ENCODE results near the gene ADCY1. TPM values are rescaled to one million over a fixed set of nuclear protein-coding genes. Genes with fewer than 3 reads are reported as not detected.

The ADCY1 gene
- total RNA-seq, 1 donor from 2014 or later: 9.4 TPM

DNA sequence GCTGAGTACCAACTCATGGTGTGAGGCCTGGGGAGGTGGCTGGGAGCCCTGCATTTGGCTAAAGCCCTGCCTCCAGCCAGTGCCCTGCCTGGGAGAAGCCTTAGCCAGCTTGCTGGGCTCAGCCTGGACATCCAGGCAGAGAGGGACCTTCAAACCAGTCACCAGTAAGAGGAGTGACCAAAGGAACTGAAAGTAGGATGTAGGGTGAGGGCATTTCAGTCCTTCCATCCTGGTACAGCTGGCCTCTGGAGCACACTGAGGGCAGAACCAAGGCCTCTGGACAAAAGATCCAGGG is 124.8 kb downstream of the ADCY1 start:
- Mint-ChIP-seq H3K9me3 (no peaks in the 10 kb centered on the region), H3K27ac (no peak overlapping the region), H3K27me3 (ENCODE audit: low read depth) (peaks cover 3% of the 10 kb centered on the region), H3K4me1 (ENCODE audit: low read depth) (no peaks in the 10 kb centered on the region), H3K4me3 (ENCODE audit: low read depth) (no peak overlapping the region), H3K36me3 (ENCODE audit: low read depth) (no peaks in the 10 kb centered on the region)
- intact Hi-C loops (cut with micrococcal nuclease): no loop called here
- DNase-seq (ENCODE audit: low spot score): peak; percentile 6

DNA sequence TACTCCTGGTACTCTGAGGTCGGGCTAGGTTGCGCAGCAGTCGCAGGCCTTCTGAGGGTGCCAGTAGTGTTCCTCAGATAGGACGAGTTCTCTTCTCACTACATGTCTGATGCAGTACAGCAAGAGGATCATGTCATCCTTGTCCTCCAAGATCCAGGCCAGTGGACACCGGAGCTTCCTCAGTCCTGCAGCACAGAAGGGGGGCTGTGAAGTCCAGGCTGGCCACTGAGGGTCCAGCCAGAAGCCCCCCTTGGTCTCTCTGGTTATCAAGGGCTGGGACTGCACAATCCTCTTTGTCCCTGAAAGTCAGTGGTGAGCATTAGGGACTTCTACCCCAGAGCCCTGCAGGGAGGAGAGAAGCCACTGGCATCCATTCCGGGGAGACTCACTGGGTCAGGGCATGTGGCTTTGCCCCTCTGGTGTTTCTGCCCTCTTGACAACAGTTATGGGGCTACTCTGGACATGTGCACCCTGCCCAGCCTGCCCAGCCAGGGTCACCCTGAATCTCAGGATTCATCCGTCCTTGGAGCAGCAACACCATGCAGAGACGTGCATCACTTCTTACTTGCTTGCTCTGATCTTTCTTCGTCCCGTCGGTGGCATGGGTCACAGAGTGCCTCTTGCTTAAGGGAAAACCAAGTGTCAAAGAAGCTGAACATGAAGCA is 125.7 kb downstream of the ADCY1 start:
- no peaks in the 10 kb centered on the region for H3K36me3 Mint-ChIP-seq (ENCODE audit: low read depth)
- intact Hi-C loops (cut with micrococcal nuclease): no loop called here
- H3K9me3 Mint-ChIP-seq: no peaks in the 10 kb centered on the region
- no peak overlapping the region for H3K4me3 Mint-ChIP-seq (ENCODE audit: low read depth)
- peaks cover 3% of the 10 kb centered on the region for H3K27me3 Mint-ChIP-seq (ENCODE audit: low read depth)
- peak; percentile 7 for DNase-seq (ENCODE audit: low spot score)
- H3K27ac Mint-ChIP-seq: no peak overlapping the region
- no peaks in the 10 kb centered on the region for H3K4me1 Mint-ChIP-seq (ENCODE audit: low read depth)

- Mint-ChIP-seq H3K4me3 (ENCODE audit: low read depth) (no peak overlapping the region), H3K9me3 (no peaks in the 10 kb centered on the region), H3K27ac (no peak overlapping the region), H3K27me3 (ENCODE audit: low read depth) (peaks cover 3% of the 10 kb centered on the region), H3K36me3 (ENCODE audit: low read depth) (no peaks in the 10 kb centered on the region), H3K4me1 (ENCODE audit: low read depth) (no peaks in the 10 kb centered on the region)
- no peak for DNase-seq (ENCODE audit: low spot score)
- intact Hi-C loops (cut with micrococcal nuclease): no loop called here
Measured at GRCh38 chr7:45700556-45700955, 126.4 kb downstream of the ADCY1 start.

DNA sequence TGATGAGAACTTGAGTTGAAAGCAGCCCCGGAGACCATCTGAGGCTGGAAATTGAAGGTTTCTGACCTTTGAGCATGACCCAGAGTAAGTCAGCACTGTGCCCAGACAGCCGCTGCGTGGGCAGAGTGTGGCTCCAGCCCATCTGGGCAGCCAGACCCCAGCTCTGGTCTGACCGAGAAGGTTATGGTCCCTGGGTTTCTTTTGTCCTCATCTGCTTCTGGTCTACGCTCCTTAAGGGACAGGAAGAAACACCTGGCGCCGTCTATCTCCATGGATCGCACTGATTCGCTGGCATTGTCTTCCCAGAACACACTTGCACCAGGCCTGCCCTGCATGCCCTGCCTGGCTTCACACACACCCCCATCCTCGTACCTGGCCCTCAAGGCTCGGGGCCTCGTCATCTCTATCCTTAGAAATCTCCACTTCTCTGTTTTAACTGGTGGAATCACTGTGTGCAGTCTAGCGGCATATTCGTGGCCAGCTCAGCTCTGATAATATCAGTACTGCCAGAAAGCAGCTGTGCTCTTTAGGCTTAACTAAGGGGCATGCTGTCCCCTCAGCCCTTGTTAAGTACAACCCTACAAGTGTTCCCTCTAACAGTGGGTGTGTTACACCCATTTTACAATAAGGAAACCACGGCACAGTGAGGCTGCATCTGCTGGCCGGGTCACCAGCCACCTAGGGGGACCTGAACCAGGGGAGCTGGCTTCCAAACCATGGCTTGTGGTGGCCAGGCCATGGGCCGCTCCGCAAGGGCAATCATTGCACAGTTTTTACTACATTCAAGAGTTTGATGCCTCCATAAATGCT is 127.7 kb downstream of the ADCY1 start:
- Mint-ChIP-seq H3K36me3 (ENCODE audit: low read depth) (no peaks in the 10 kb centered on the region), H3K9me3 (no peaks in the 10 kb centered on the region), H3K4me3 (ENCODE audit: low read depth) (no peak overlapping the region), H3K4me1 (ENCODE audit: low read depth) (no peaks in the 10 kb centered on the region), H3K27ac (no peak overlapping the region), H3K27me3 (ENCODE audit: low read depth) (peaks cover 3% of the 10 kb centered on the region)
- intact Hi-C loops (cut with micrococcal nuclease): no loop called here
- DNase-seq (ENCODE audit: low spot score): no peak

- DNase-seq (ENCODE audit: low spot score): no peak
- H3K27ac Mint-ChIP-seq: no peak overlapping the region
- H3K9me3 Mint-ChIP-seq: no peaks in the 10 kb centered on the region
- no peak overlapping the region for H3K4me3 Mint-ChIP-seq (ENCODE audit: low read depth)
- H3K4me1 Mint-ChIP-seq (ENCODE audit: low read depth): no peaks in the 10 kb centered on the region
- peaks cover 3% of the 10 kb centered on the region for H3K27me3 Mint-ChIP-seq (ENCODE audit: low read depth)
- intact Hi-C loops (cut with micrococcal nuclease): no loop called here
- H3K36me3 Mint-ChIP-seq (ENCODE audit: low read depth): no peaks in the 10 kb centered on the region
Measured at GRCh38 chr7:45702751-45703150, 128.6 kb downstream of the ADCY1 start.

DNA sequence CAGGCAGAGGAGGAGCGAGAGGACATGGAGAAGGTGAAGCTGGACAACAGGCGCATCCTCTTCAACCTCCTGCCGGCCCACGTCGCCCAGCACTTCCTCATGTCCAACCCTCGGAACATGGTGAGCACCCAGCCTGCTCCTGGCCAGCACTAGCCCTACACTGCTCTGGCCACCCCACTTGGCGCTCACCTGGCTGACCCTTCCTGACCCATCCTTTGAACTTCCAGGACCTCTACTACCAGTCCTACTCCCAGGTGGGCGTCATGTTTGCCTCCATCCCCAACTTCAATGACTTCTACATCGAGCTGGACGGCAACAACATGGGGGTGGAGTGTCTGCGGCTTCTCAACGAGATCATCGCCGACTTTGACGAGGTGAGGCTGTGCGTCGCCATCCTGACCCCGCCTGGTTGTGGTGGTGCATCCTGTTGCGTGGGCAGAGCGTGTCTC is 129.2 kb downstream of the ADCY1 start:
- Mint-ChIP-seq H3K4me1 (ENCODE audit: low read depth) (no peaks in the 10 kb centered on the region), H3K4me3 (ENCODE audit: low read depth) (no peak overlapping the region), H3K36me3 (ENCODE audit: low read depth) (no peaks in the 10 kb centered on the region), H3K27me3 (ENCODE audit: low read depth) (peaks cover 3% of the 10 kb centered on the region), H3K9me3 (no peaks in the 10 kb centered on the region), H3K27ac (no peak overlapping the region)
- intact Hi-C loops (cut with micrococcal nuclease): no loop called here
- no peak for DNase-seq (ENCODE audit: low spot score)

- H3K27me3 Mint-ChIP-seq (ENCODE audit: low read depth): peaks cover 2% of the 10 kb centered on the region
- intact Hi-C loops (cut with micrococcal nuclease): no loop called here
- no peaks in the 10 kb centered on the region for H3K4me1 Mint-ChIP-seq (ENCODE audit: low read depth)
Measured at GRCh38 chr7:45703911-45704682, 129.9 kb downstream of the ADCY1 start.

DNA sequence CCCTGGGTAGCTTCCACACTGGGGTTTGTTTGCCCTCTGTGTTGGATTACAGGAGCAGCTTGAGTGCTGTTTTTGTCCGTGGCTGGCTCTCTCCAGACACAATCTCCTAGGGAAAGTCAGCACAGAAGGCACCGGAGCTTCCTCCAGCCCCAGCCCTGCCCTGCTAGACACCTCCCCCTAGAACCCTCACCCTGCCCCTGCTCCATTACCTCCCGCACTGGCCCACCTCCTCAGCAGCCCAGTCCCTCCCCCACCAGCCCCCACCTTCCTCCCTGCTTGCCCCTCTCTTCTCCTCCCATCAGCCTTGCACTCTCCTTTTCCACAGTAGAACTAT is 130.5 kb downstream of the ADCY1 start:
- Mint-ChIP-seq H3K27me3 (ENCODE audit: low read depth) (no peaks in the 10 kb centered on the region), H3K27ac (no peak overlapping the region), H3K4me1 (ENCODE audit: low read depth) (no peaks in the 10 kb centered on the region), H3K36me3 (ENCODE audit: low read depth) (no peaks in the 10 kb centered on the region), H3K9me3 (no peaks in the 10 kb centered on the region), H3K4me3 (ENCODE audit: low read depth) (no peak overlapping the region)
- intact Hi-C loops (cut with micrococcal nuclease): no loop called here
- DNase-seq (ENCODE audit: low spot score): no peak

More at GRCh38 chr7:45703911-45704682, 129.9 kb downstream of the ADCY1 start:
- Mint-ChIP-seq H3K27ac (no peak overlapping the region), H3K36me3 (ENCODE audit: low read depth) (no peaks in the 10 kb centered on the region), H3K9me3 (no peaks in the 10 kb centered on the region), H3K4me3 (ENCODE audit: low read depth) (no peak overlapping the region)
- no peak for DNase-seq (ENCODE audit: low spot score)

- peak; percentile 5 for DNase-seq (ENCODE audit: low spot score)
- no peak overlapping the region for H3K4me3 Mint-ChIP-seq (ENCODE audit: low read depth)
- no peaks in the 10 kb centered on the region for H3K27me3 Mint-ChIP-seq (ENCODE audit: low read depth)
- no peaks in the 10 kb centered on the region for H3K4me1 Mint-ChIP-seq (ENCODE audit: low read depth)
- H3K27ac Mint-ChIP-seq: no peak overlapping the region
- H3K36me3 Mint-ChIP-seq (ENCODE audit: low read depth): no peaks in the 10 kb centered on the region
- intact Hi-C loops (cut with micrococcal nuclease): no loop called here
- no peaks in the 10 kb centered on the region for H3K9me3 Mint-ChIP-seq
Measured at GRCh38 chr7:45708046-45708950, 134.1 kb downstream of the ADCY1 start.

- H3K27me3 Mint-ChIP-seq (ENCODE audit: low read depth): no peaks in the 10 kb centered on the region
- peak; percentile 4 for DNase-seq (ENCODE audit: low spot score)
Measured at GRCh38 chr7:45709168-45710042, 135.2 kb downstream of the ADCY1 start.

DNA sequence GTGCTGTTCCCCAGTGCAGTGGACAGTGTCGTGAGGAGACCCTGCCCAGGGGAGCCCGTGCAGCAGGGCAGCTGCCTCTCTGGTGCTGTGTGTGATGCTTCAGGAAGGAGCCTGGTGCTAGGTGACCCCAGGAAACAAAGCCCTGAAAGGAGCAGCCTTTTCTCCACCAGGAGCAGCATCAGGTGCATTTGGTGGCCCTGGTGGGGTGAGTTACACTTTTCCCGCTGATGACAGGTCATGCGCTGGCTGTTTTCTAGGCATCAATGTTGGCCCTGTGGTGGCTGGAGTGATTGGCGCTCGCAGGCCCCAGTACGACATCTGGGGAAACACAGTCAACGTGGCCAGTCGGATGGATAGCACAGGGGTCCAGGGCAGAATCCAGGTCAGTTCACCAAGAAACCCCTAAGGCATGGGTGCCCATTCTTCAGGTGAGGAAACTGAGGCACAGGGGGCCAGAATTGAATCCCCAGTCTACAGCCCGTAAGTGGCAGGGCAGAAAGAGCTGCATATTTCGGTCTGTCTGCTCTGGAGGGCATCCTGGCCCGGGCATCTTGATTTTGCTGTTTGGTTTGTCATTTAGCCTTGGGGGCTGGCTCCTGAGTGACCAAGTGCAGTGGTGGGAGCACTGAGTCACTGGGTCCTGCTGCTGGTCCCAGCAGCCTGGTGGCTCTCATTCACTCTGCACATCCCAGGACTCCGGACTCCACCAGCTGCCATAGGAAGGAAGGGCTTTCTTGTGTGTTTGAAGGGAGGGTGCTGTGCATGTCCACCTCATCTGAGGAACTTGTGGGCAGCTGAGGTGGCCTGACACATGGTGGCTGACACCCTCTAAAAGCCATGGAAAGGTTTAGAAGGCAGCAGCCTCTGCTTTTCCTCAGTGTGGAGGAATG is 136.3 kb downstream of the ADCY1 start:
- Mint-ChIP-seq H3K36me3 (ENCODE audit: low read depth) (no peaks in the 10 kb centered on the region), H3K27me3 (ENCODE audit: low read depth) (no peaks in the 10 kb centered on the region), H3K9me3 (no peaks in the 10 kb centered on the region), H3K4me1 (ENCODE audit: low read depth) (no peaks in the 10 kb centered on the region), H3K4me3 (ENCODE audit: low read depth) (no peak overlapping the region), H3K27ac (no peak overlapping the region)
- DNase-seq (ENCODE audit: low spot score): peak; percentile 6
- intact Hi-C loops (cut with micrococcal nuclease): no loop called here

More at GRCh38 chr7:45709168-45710042, 135.2 kb downstream of the ADCY1 start:
- H3K27ac Mint-ChIP-seq: no peak overlapping the region
- no peaks in the 10 kb centered on the region for H3K4me1 Mint-ChIP-seq (ENCODE audit: low read depth)
- H3K4me3 Mint-ChIP-seq (ENCODE audit: low read depth): no peak overlapping the region
- H3K9me3 Mint-ChIP-seq: no peaks in the 10 kb centered on the region
- no peaks in the 10 kb centered on the region for H3K36me3 Mint-ChIP-seq (ENCODE audit: low read depth)
- intact Hi-C loops (cut with micrococcal nuclease): no loop called here

Data from activated T-helper 2 cell treated with anti-CD3 and anti-CD28 coated beads, Interferon-gamma antibody, Interleukin-2, Interleukin-4, amounts not matched to agents 10 μg/mL and 5 μg/mL and 100 μg/mL, durations not matched to agents 14 hours and 24 hours and 36 hours (primary cell).